PC-3 (cell line): ENCODE measurements around the gene PTPMT1. TPM values are rescaled to one million over a fixed set of nuclear protein-coding genes. Genes with fewer than 3 reads are reported as not detected.

Experiments
- ATAC-seq: fragments of 200-7000 bp; cut with Tn5 transposase; 2 replicates; pipeline ENCODE4 v1.9.1; 2020; ENCODE audit warnings: mild to moderate bottlenecking, moderate library complexity
- BruUV-seq: library from RNA; stranded (reverse); fragments of 400-500 nt; replicated peaks from 2 replicates; lab custom pipeline; 2021; lab: Mats Ljungman, UMichigan
- CTCF ChIA-PET: fragments of 300-600 bp; sonication (Branson Sonifier 250); formaldehyde crosslinking; loops from one replicate; lab custom pipeline; 2022; ENCODE audit warnings: antibody characterized with exemption; lab: Charles Lee
- POLR2A ChIA-PET: fragments of 300-600 bp; sonication (Branson Sonifier 250); formaldehyde crosslinking; loops from one replicate; lab custom pipeline; 2022; ENCODE audit warnings: antibody characterized with exemption; ENCODE audit not compliant: unreplicated experiment; lab: Charles Lee
- DNase-seq: peaks from one replicate; pipeline ENCODE4 v3.0.0-alpha.2; 2015
- H2AFZ ChIP-seq: fragments of 300-600 bp; sonication (generic); 2 replicates; pipeline ENCODE4 v1.6.0; 2016; ENCODE audit warnings: antibody characterized with exemption, low read length
- H3F3A ChIP-seq: fragments of 300-600 bp; sonication (generic); one replicate; pipeline ENCODE4 v1.6.0; 2017; ENCODE audit warnings: antibody characterized with exemption, low read length, control low read depth, mild to moderate bottlenecking; ENCODE audit not compliant: unreplicated experiment
- H3K27ac ChIP-seq: fragments of 300-600 bp; sonication (generic); 2 replicates; pipeline ENCODE4 v1.5.1; 2016; ENCODE audit warnings: mild to moderate bottlenecking, low read length
- H3K27me3 ChIP-seq: fragments of 300-600 bp; sonication (generic); 2 replicates; pipeline ENCODE4 v1.6.1; 2016; ENCODE audit warnings: low read length, mixed read lengths
- H3K36me3 ChIP-seq: fragments of 300-600 bp; sonication (generic); 2 replicates; pipeline ENCODE4 v1.6.1; 2016; ENCODE audit warnings: low read depth, mixed run types, low read length, mixed read lengths
- H3K4me1 ChIP-seq: fragments of 300-600 bp; sonication (generic); 2 replicates; pipeline ENCODE4 v1.5.1; 2016; ENCODE audit warnings: low read length; ENCODE audit not compliant: insufficient read depth
- H3K4me2 ChIP-seq: fragments of 300-600 bp; sonication (generic); 2 replicates; pipeline ENCODE4 v1.6.0; 2016; ENCODE audit warnings: low read length
- H3K4me3 ChIP-seq: fragments of 300-600 bp; sonication (generic); 2 replicates; pipeline ENCODE4 v1.5.1; 2016; ENCODE audit warnings: mild to moderate bottlenecking, low read length, mixed read lengths
- H3K79me2 ChIP-seq: fragments of 300-600 bp; sonication (generic); 2 replicates; pipeline ENCODE4 v1.6.1; 2017; ENCODE audit warnings: low read length, mixed read lengths
- H3K9ac ChIP-seq: fragments of 300-600 bp; sonication (generic); 2 replicates; pipeline ENCODE4 v1.6.0; 2016; ENCODE audit warnings: mild to moderate bottlenecking, low read length
- H3K9me2 ChIP-seq: fragments of 300-600 bp; sonication (generic); replicated peaks from 2 replicates; pipeline ENCODE4 v1.6.1; 2016; ENCODE audit warnings: mixed run types, low read length, mixed read lengths
- H3K9me3 ChIP-seq: fragments of 300-600 bp; sonication (generic); 2 replicates; pipeline ENCODE4 v1.6.1; 2016; ENCODE audit warnings: low read length, mixed read lengths
- H4K20me1 ChIP-seq: fragments of 300-600 bp; sonication (generic); 2 replicates; pipeline ENCODE4 v1.6.1; 2016; ENCODE audit warnings: low read length, mixed read lengths
- CTCF ChIP-seq: fragments of 300-600 bp; sonication (generic); conservative IDR thresholded peaks from 2 replicates; pipeline ENCODE4 v1.5.1; 2017; ENCODE audit warnings: antibody characterized with exemption, low read depth, mild to moderate bottlenecking, low read length
- EZH2 ChIP-seq: fragments of 300-600 bp; sonication (generic); IDR thresholded peaks from one replicate; pipeline ENCODE4 v1.6.1; 2017; ENCODE audit warnings: antibody characterized with exemption, mild to moderate bottlenecking, low read length; ENCODE audit not compliant: unreplicated experiment
- EZH2phosphoT487 ChIP-seq: fragments of 300-600 bp; sonication (generic); IDR thresholded peaks from 2 replicates; pipeline ENCODE4 v1.6.1; 2018; ENCODE audit warnings: mild to moderate bottlenecking, antibody characterized with exemption, low read length, borderline replicate concordance
- intact Hi-C: fragments of 100-400 bp; cut with micrococcal nuclease; formaldehyde crosslinking; loops from 2 replicates; pipeline ENCODE4 v1.9.0; 2023
- total RNA-seq: library from RNA; depleted of rRNA; stranded (reverse); fragments of >200 nt; gene quantifications from 2 replicates; pipeline ENCODE4 v1.2.3, GENCODE V29; 2014

PTPMT1 gene
- total RNA-seq, 1 experiment from 2014 or later: 212 TPM

- no TSS peak for BruUV-seq
- no peak overlapping the region for H3K4me2 ChIP-seq
- no peaks in the 10 kb centered on the region for H3F3A ChIP-seq
- no peaks in the 10 kb centered on the region for H3K4me1 ChIP-seq
- H3K27ac ChIP-seq: no peak overlapping the region
- H3K9me2 ChIP-seq: no peaks in the 10 kb centered on the region
- H3K9ac ChIP-seq: no peak overlapping the region
- intact Hi-C loops: no loop called here
- ATAC-seq: no peak
- no peaks in the 10 kb centered on the region for H3K79me2 ChIP-seq
- no peaks in the 10 kb centered on the region for H3K9me3 ChIP-seq
- POLR2A ChIA-PET: no interaction called here
- H3K27me3 ChIP-seq: peaks cover 15% of the 10 kb centered on the region
- no peak overlapping the region for H3K4me3 ChIP-seq
- no peaks in the 10 kb centered on the region for H3K36me3 ChIP-seq
- DNase-seq: no peak
- CTCF ChIA-PET: no interaction called here
- no peak overlapping the region for H2AFZ ChIP-seq
- TF ChIP-seq CTCF (no peak), EZH2phosphoT487 (no peak), EZH2 (no peak)
- no peaks in the 10 kb centered on the region for H4K20me1 ChIP-seq
Measured at GRCh38 chr11:47589977-47590861, 24.8 kb downstream of the PTPMT1 start.

GRCh38 chr11:47591764-47592163 is 26.4 kb downstream of the PTPMT1 start:
- TF ChIP-seq EZH2phosphoT487: no peak
- TF ChIP-seq CTCF: no peak
- no peak for TF ChIP-seq EZH2
- Histone ChIP-seq H4K20me1 (no peaks in the 10 kb centered on the region), H3K27ac (no peak overlapping the region), H3K4me1 (no peaks in the 10 kb centered on the region), H3K27me3 (peaks cover 15% of the 10 kb centered on the region), H3K4me3 (no peak overlapping the region), H3K4me2 (no peak overlapping the region), H3F3A (no peaks in the 10 kb centered on the region), H3K79me2 (no peaks in the 10 kb centered on the region), H3K36me3 (no peaks in the 10 kb centered on the region), H3K9me3 (no peaks in the 10 kb centered on the region), H3K9me2 (no peaks in the 10 kb centered on the region), H3K9ac (no peak overlapping the region), H2AFZ (no peak overlapping the region)
- ChIA-PET POLR2A (no interaction called here), CTCF (no interaction called here)
- ATAC-seq (no peak), DNase-seq (no peak)
- no TSS peak for BruUV-seq
- intact Hi-C loops: no loop called here

GRCh38 chr11:47592251-47592650 is 26.9 kb downstream of the PTPMT1 start:
- H3K79me2 ChIP-seq: no peaks in the 10 kb centered on the region
- no peaks in the 10 kb centered on the region for H4K20me1 ChIP-seq
- no peak overlapping the region for H3K4me3 ChIP-seq
- BruUV-seq: no TSS peak
- peaks cover 15% of the 10 kb centered on the region for H3K27me3 ChIP-seq
- intact Hi-C loops: no loop called here
- no peak overlapping the region for H3K27ac ChIP-seq
- H3K36me3 ChIP-seq: no peaks in the 10 kb centered on the region
- no peaks in the 10 kb centered on the region for H3K9me3 ChIP-seq
- H3F3A ChIP-seq: no peaks in the 10 kb centered on the region
- H3K9me2 ChIP-seq: no peaks in the 10 kb centered on the region
- TF ChIP-seq CTCF (no peak), EZH2 (no peak), EZH2phosphoT487 (no peak)
- no peak overlapping the region for H3K9ac ChIP-seq
- no peak overlapping the region for H2AFZ ChIP-seq
- no peak for ATAC-seq
- no peak overlapping the region for H3K4me2 ChIP-seq
- CTCF ChIA-PET: no interaction called here
- H3K4me1 ChIP-seq: no peaks in the 10 kb centered on the region
- no peak for DNase-seq
- POLR2A ChIA-PET: no interaction called here
